Heart left ventricle (tissue), 16 donors: ENCODE measurements around the gene OR51E2. TPM values are rescaled to one million over a fixed set of nuclear protein-coding genes. Genes with fewer than 3 reads are reported as not detected.

ENCODE experiments used
- ATAC-seq, 4 donors: fragments of 200-7000 bp; cut with Tn5 transposase; one replicate each; pipeline ENCODE4 v1.9.1; 2020 to 2022; ENCODE audit warnings: moderate library complexity in 4 of 4, mild to moderate bottlenecking in 3 of 4, moderate number of reproducible peaks in 1 of 4
- DNase-seq, 5 donors: peaks; one replicate each; pipeline ENCODE4 v3.0.0-alpha.2; 2020
- H3K27ac ChIP-seq, 12 donors: fragments of 200-600 bp; sonication (generic) in 4 of 12; one replicate each; pipeline versions ENCODE4 v1.5.0 to v1.8.0; 2016 to 2022; ENCODE audit warnings: mild to moderate bottlenecking in 2 of 12
- H3K27me3 ChIP-seq, 9 donors: fragments of 200-600 bp; sonication (generic) in 2 of 9; one replicate each; pipeline versions ENCODE4 v1.5.1 to v1.8.0; 2016 to 2022; ENCODE audit warnings: mild to moderate bottlenecking in 3 of 9
- H3K36me3 ChIP-seq, 9 donors: fragments of 200-600 bp; sonication (generic) in 2 of 9; one replicate each; pipeline versions ENCODE4 v1.5.0 to v1.8.0; 2018 to 2022; ENCODE audit warnings: mild to moderate bottlenecking in 2 of 9
- H3K4me1 ChIP-seq, 12 donors: fragments of 200-600 bp; sonication (generic) in 4 of 12; one replicate each; pipeline versions ENCODE4 v1.5.0 to v1.8.0; 2016 to 2022; ENCODE audit warnings: mild to moderate bottlenecking in 3 of 12
- H3K4me3 ChIP-seq, 12 donors: fragments of 200-600 bp; sonication (generic) in 4 of 12; one replicate each; pipeline versions ENCODE4 v1.5.0 to v1.8.0; 2017 to 2022; ENCODE audit warnings: mild to moderate bottlenecking in 9 of 12, moderate library complexity in 4 of 12
- H3K9me3 ChIP-seq, 12 donors: fragments of 200-600 bp; sonication (generic) in 4 of 12; one replicate each; pipeline versions ENCODE4 v1.5.0 to v1.8.0; 2016 to 2022; ENCODE audit warnings: mild to moderate bottlenecking in 1 of 12
- POLR2A ChIP-seq, 2 donors: fragments of 450-650 bp; IDR thresholded peaks; one replicate each; pipeline ENCODE4 v1.6.1; 2017; ENCODE audit warnings: antibody characterized with exemption in 2 of 2, mild to moderate bottlenecking in 2 of 2, moderate library complexity in 2 of 2
- WGBS, 4 donors: extraction: QIAGEN DNeasy Blood & Tissue Kit in 2 of 4; methylation state at CpG; one replicate each; pipeline versions ENCODE4 v1.1.5 to v1.1.7; 2013 to 2018; 5-methylcytosine and 5-hydroxymethylcytosine counted together
- intact Hi-C, 10 donors: fragments of 100-400 bp; cut with DNase I; formaldehyde crosslinking; loops; one replicate each; pipeline versions ENCODE4 v1.11.1 to v1.14.2; 2022
- polyA plus RNA-seq, 2 donors: library from polyadenylated mRNA; stranded (reverse); fragments of 200-250 nt; gene quantifications; one replicate each; pipeline ENCODE4 v1.2.3, GENCODE V29; 2013
- total RNA-seq, 9 donors: library from RNA; depleted of rRNA in 2 of 9; stranded (reverse); fragments of >200 nt in 2 of 9; fragmentation: NEBNext Ultra II Directional in 3 of 9; extraction: Animal tissue kit (Norgen Biotek cat#: 25700) in 3 of 9; gene quantifications; one replicate each; pipeline versions ENCODE4 v1.1.0 to v1.2.4, GENCODE V29; 2016 to 2023
- TF ChIP-seq, protein P1 (sequence below), 12 donors: fragments of 200-600 bp; sonication (generic) in 4 of 12; IDR thresholded peaks; one replicate each; pipeline versions ENCODE4 v1.5.0 to v1.8.0; 2018 to 2022; ENCODE audit warnings: antibody characterized with exemption in 12 of 12, mild to moderate bottlenecking in 5 of 12
- donor health status: ischemic (EF 13 %, LVEDD 7.1; RV severe dilation, severe dysfunction).
- donor health status: healthy with polysubstance abuse.
- donor health status: DM: no; HTN: yes; CAD: no.
- donor health status: DM: no; HTN: no; CAD: no.
- donor health status: ischemic (EF 25% LVEDD 6.9; RV normal size, moderate dysfunction).
- donor health status: ischemic (EF 25% LVEDD 5.7; RV mildly dilated, moderate dysfunction).
- donor health status: healthy.
- donor health status: DM: yes; HTN: yes; CAD: no.
- donor health status: ischemic (EF 35%, LVEDD 5.7; RV mildly dilated, moderate dysfunction).
- donor health status: nonischemic (EF 11% LVEDD 7.7; RV severe dilation, severe dysfunction).
- donor health status: DM: yes; HTN: yes; CAD: no.
- donor health status: PGD.
- donor health status: ischemic (EF 29% LVEDD 5.4; RV normal size, mild dysfunction).
- donor health status: nonischemic (EF 23%, LVEDD 6.1; RV moderate dilation, normal function).

Gene OR51E2
- total and polyA plus RNA-seq, 11 donors = 0.08 to 0.50 (median 0.25) TPM; not detected in 4

DNA sequence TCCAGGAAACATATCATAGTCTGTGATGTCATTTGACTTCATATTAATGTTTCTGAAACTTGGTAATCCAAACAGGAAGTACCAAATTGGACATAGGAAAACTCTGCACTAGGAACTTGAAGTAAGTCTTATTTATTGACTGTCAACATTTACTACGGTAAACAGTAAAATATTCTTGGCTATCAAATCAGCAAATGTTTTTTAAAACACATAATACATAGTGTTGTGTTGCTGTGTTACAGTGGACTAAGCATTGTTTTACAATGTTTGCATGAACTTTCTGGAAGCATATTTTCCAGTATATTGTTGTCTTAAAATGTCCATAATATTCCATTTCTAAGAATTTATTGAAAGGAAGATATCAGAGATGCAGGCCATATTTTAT, 2.8 kb upstream of the OR51E2 start:
- H3K27ac ChIP-seq = no peak overlapping the region
- ATAC-seq (no peak), DNase-seq (no peak)
- intact Hi-C loops = loop anchor here in 1 of 10 donors (5.0 kb wide), 1 partner anchor 53 kb away; no protein-coding TSS in a partner anchor
- H3K9me3 ChIP-seq = no peaks in the 10 kb centered on the region
- no peak overlapping the region for H3K4me3 ChIP-seq
- WGBS, 4 donors = 69 to 77% (median 72%) methylated on average over 1 of the region's 1 CpG
- TF ChIP-seq, protein P1, sequence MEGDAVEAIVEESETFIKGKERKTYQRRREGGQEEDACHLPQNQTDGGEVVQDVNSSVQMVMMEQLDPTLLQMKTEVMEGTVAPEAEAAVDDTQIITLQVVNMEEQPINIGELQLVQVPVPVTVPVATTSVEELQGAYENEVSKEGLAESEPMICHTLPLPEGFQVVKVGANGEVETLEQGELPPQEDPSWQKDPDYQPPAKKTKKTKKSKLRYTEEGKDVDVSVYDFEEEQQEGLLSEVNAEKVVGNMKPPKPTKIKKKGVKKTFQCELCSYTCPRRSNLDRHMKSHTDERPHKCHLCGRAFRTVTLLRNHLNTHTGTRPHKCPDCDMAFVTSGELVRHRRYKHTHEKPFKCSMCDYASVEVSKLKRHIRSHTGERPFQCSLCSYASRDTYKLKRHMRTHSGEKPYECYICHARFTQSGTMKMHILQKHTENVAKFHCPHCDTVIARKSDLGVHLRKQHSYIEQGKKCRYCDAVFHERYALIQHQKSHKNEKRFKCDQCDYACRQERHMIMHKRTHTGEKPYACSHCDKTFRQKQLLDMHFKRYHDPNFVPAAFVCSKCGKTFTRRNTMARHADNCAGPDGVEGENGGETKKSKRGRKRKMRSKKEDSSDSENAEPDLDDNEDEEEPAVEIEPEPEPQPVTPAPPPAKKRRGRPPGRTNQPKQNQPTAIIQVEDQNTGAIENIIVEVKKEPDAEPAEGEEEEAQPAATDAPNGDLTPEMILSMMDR (IDR thresholded peaks at IDR 0.05) = no peak
- no peak for TF ChIP-seq POLR2A (IDR thresholded peaks at IDR 0.05)
- no peaks in the 10 kb centered on the region for H3K36me3 ChIP-seq
- peaks cover 0 to 7% (median 0%) of the 10 kb centered on the region in 12 donors for H3K4me1 ChIP-seq
- no peaks in the 10 kb centered on the region for H3K27me3 ChIP-seq

DNA sequence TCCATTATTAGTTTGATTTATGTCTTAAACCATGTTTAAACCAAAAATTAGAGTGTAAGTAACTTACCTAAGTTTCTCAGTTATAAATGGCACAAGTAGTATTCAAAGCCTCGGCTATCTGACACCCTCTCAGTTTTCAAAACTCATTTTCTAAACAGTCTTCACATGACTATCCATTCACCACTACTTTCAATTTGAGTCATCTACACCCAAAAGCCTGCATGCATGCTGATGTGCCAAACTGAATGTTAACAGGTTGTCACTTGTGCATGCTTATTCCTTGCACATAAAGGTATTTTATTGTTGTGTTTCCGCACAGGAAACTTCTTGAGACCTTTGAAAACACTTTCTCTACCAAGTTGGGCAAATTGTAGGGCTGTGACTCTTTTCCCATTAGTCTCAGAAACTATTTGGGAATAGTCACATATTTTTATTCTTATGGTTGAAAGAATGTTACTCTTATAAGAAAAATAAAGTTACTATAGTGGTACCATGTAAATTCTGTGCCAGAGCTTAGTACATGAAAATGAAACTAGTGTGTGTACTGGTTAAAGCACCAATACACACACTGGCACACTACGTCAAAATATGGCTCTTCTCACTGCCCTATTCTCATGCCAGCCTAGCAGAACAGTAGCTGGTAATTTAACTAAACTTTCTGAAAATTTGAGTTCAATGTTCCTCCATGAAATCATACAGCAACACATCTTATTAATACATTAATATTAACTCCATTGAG, 2.2 kb upstream of the OR51E2 start:
- no peak for DNase-seq
- H3K4me3 ChIP-seq = no peak overlapping the region
- H3K36me3 ChIP-seq = no peaks in the 10 kb centered on the region
- intact Hi-C loops = loop anchor here in 1 of 10 donors (5.0 kb wide), 1 partner anchor 53 kb away; no protein-coding TSS in a partner anchor
- H3K27ac ChIP-seq = no peak overlapping the region
- H3K9me3 ChIP-seq = no peaks in the 10 kb centered on the region
- no peak for ATAC-seq
- H3K27me3 ChIP-seq = no peaks in the 10 kb centered on the region
- TF ChIP-seq POLR2A (IDR thresholded peaks at IDR 0.05) = no peak
- TF ChIP-seq, protein P1 (IDR thresholded peaks at IDR 0.05) = no peak
- H3K4me1 ChIP-seq = peaks cover 0 to 7% (median 0%) of the 10 kb centered on the region in 12 donors
- 95 to 96% (median 96%) methylated on average over 3 of the region's 3 CpGs for WGBS, 4 donors

DNA sequence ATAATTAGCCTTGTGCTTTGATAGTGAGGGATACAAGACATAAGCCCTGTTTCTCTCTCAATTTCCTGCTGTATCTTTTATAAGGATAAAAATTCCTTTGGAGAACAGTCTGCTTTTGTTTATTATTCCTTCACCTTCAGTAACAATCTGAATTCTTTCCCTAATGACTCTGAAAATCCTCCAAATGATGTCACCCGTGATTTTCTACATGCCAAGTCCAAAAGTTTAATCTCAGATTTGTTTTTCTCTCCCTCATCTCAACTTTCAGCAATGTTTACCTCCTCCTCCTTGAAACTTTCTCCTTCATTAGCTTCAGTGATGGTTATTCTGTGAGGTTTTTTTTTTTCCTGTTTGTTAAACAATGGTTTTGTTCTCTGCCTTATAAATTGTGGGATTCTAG, 2.2 kb downstream of the OR51E2 start:
- intact Hi-C loops = no loop called here
- ATAC-seq (no peak), DNase-seq (no peak)
- Histone ChIP-seq H3K27me3 (no peaks in the 10 kb centered on the region), H3K4me1 (no peaks in the 10 kb centered on the region), H3K36me3 (no peaks in the 10 kb centered on the region), H3K27ac (peak overlapping the region in 1 of 12 donors; percentile 21), H3K9me3 (no peaks in the 10 kb centered on the region), H3K4me3 (no peak overlapping the region)
- WGBS, 4 donors = 42 to 68% (median 54%) methylated on average over 1 of the region's 1 CpG
- TF ChIP-seq, protein P1 (IDR thresholded peaks at IDR 0.05) = no peak

DNA sequence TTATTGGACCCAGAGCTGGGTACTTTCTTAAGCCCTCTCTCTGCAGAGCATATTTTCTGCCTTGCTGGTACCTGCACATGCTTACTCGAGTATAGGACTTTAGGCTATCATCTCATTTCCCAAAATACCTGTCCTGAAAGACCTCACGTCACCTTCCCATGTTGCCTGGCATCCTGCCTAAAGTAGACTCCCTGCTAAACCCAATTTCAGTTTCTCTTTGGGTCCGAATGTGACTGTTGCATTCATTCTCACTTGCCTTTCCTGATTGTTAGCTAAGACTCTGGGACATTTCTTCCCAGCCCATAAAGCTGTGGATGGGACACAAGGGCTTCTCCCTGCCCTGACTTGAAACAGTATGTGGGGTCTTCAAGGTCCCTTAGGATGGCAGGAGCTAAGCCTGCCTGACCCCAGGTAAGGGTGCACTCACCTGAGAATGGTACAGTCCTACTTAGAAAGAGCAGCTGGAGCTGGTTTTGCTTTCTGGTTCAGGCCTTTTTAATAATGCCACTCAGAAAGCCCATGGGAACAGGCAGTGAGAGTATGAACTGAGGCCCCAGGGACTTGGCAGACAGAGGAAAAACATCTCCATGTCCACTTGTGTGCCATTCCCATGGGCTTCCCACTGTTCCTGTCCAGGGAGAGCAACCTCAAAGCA, 12.9 kb downstream of the OR51E2 start:
- no peak overlapping the region for H3K27ac ChIP-seq
- no peaks in the 10 kb centered on the region for H3K4me1 ChIP-seq
- H3K9me3 ChIP-seq = no peaks in the 10 kb centered on the region
- DNase-seq (no peak), ATAC-seq (no peak)
- no peaks in the 10 kb centered on the region for H3K36me3 ChIP-seq
- H3K4me3 ChIP-seq = no peak overlapping the region
- TF ChIP-seq POLR2A (IDR thresholded peaks at IDR 0.05) = no peak
- TF ChIP-seq, protein P1 (IDR thresholded peaks at IDR 0.05) = no peak
- no peaks in the 10 kb centered on the region for H3K27me3 ChIP-seq
- intact Hi-C loops = no loop called here
- 74 to 86% (median 85%) methylated on average over 3 of the region's 3 CpGs for WGBS, 4 donors
